ENCODE results near the gene ANXA2R. TPM values are rescaled to one million over a fixed set of nuclear protein-coding genes. Genes with fewer than 3 reads are reported as not detected.

ANXA2R gene
- total RNA-seq, 1 experiment from 2014 or later = 8.0 TPM

DNA sequence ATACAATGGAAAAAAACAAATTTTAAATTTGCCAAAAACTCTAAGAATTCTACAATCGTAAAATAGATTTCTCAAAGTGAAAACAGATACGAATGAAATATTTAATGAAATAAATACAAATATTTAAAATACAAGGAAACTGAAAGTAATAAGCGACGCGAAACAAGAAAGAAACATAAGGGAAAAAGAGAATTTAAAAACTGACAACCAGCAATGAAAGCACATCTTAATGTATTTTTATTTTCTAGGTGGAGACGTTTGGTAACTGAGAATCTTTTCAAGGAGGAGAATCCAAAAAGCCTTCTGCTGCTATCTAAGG is 1.0 kb downstream of the ANXA2R start:
- H3K27me3 Mint-ChIP-seq (ENCODE audit: unreplicated experiment) = no peaks in the 10 kb centered on the region
- BruUV-seq (replicated peaks) = no TSS peak
- CTCF ChIA-PET = interaction anchor here (1.4 to 2.3 kb wide), 3 partner anchors 25 to 130 kb away, joined by 7 to 10 read pairs (median 10); no protein-coding TSS in a partner anchor
- TF ChIP-seq, protein P1, sequence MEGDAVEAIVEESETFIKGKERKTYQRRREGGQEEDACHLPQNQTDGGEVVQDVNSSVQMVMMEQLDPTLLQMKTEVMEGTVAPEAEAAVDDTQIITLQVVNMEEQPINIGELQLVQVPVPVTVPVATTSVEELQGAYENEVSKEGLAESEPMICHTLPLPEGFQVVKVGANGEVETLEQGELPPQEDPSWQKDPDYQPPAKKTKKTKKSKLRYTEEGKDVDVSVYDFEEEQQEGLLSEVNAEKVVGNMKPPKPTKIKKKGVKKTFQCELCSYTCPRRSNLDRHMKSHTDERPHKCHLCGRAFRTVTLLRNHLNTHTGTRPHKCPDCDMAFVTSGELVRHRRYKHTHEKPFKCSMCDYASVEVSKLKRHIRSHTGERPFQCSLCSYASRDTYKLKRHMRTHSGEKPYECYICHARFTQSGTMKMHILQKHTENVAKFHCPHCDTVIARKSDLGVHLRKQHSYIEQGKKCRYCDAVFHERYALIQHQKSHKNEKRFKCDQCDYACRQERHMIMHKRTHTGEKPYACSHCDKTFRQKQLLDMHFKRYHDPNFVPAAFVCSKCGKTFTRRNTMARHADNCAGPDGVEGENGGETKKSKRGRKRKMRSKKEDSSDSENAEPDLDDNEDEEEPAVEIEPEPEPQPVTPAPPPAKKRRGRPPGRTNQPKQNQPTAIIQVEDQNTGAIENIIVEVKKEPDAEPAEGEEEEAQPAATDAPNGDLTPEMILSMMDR (IDR thresholded peaks at IDR 0.05; ENCODE audit: unreplicated experiment) = no peak
- peak overlapping the region; percentile 90 for H3K4me3 Mint-ChIP-seq (ENCODE audit: low read depth, unreplicated experiment)
- peaks cover 90% of the 10 kb centered on the region for H3K36me3 Mint-ChIP-seq (ENCODE audit: insufficient read depth, unreplicated experiment)
- H3K4me1 Mint-ChIP-seq (ENCODE audit: low read depth, unreplicated experiment) = peaks cover 29% of the 10 kb centered on the region
- no peak for DNase-seq
- intact Hi-C loops (cut with micrococcal nuclease; ENCODE audit: unreplicated experiment) = no loop called here
- peak overlapping the region; percentile 96 for H3K27ac Mint-ChIP-seq (ENCODE audit: unreplicated experiment)
- no peaks in the 10 kb centered on the region for H3K9me3 Mint-ChIP-seq (ENCODE audit: low read depth, unreplicated experiment)

DNA sequence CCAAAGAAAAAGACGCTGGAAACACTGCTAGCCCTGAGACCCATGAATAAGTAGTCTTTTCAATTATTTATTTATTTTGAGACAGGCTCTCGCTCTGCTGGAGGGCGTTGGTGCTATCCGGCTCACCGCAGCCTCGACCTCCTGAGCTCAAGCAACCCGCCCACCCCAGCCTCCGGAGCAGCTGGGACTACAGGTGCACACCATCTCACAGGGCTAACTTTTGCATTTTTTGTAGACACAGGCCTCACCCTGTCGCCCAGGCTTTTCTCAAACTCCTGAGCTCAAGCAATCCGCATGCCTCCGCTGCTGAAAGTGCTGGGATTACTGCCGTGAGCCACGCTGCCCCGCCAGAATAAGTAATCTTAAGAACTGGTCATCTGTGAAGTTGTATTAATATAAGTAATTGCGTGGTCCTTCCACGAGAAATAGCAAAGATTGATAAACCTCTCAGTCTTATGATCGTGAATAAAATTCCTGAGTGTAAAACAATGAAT is 1.6 kb downstream of the ANXA2R start:
- Mint-ChIP-seq H3K4me1 (ENCODE audit: low read depth, unreplicated experiment) (peaks cover 31% of the 10 kb centered on the region), H3K9me3 (ENCODE audit: low read depth, unreplicated experiment) (no peaks in the 10 kb centered on the region), H3K4me3 (ENCODE audit: low read depth, unreplicated experiment) (peak overlapping the region; percentile 90), H3K36me3 (ENCODE audit: insufficient read depth, unreplicated experiment) (peaks cover 91% of the 10 kb centered on the region), H3K27me3 (ENCODE audit: unreplicated experiment) (no peaks in the 10 kb centered on the region), H3K27ac (ENCODE audit: unreplicated experiment) (peak overlapping the region; percentile 96)
- peak; percentile 50 for DNase-seq
- intact Hi-C loops (cut with micrococcal nuclease; ENCODE audit: unreplicated experiment) = no loop called here
- CTCF ChIA-PET = interaction anchor here (0.7 to 2.3 kb wide), 5 partner anchors 18 to 130 kb away, joined by 3 to 10 read pairs (median 7); no protein-coding TSS in a partner anchor
- TF ChIP-seq, protein P1 (IDR thresholded peaks at IDR 0.05; ENCODE audit: unreplicated experiment) = no peak
- no TSS peak for BruUV-seq (replicated peaks)

DNA sequence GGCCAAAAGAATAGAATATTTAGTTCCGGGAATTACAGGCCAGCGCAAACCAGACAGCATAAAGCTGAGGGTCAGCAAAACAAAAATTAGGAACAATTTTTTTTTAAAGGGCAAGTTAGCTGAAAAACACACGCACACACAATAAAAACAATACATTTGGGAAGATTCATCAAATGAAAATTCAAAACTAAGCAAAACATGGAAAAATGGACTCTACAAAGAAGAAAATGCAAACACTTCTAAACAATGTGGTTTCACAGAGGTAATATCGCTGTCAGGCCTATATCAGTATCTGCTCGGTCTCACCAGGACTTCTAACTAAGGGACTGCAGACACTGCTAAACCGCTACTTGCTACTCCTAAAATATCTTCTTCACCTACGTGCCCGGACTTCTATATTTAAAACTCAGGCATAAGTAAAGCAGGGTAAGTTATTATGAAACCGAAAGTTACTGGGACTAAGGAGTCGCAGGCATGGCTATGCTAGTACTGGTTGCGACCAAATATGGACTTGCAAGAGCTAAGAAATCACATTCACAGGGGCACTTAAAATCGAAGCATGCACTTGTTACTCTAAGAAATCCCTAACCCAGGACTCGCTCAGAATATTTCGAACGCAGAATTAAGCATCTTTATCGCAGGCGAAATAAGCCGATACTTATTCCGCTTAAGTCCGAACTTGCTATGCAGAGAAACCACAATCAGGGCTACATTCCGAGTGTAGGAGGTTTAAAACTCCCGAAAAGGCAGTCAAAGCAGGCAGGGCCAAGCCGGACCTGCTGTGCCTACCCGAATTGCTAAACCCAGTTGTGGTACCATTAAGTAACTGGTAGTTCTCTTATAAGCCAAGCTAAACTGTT is 2.3 kb downstream of the ANXA2R start:
- CTCF ChIA-PET = interaction anchor here (0.7 to 2.3 kb wide), 6 partner anchors 18 to 129 kb away, joined by 3 to 10 read pairs (median 7); no protein-coding TSS in a partner anchor
- BruUV-seq (replicated peaks) = no TSS peak
- peaks cover 85% of the 10 kb centered on the region for H3K36me3 Mint-ChIP-seq (ENCODE audit: insufficient read depth, unreplicated experiment)
- H3K9me3 Mint-ChIP-seq (ENCODE audit: low read depth, unreplicated experiment) = no peaks in the 10 kb centered on the region
- peak overlapping the region; percentile 96 for H3K27ac Mint-ChIP-seq (ENCODE audit: unreplicated experiment)
- DNase-seq = peak; percentile 22
- H3K4me3 Mint-ChIP-seq (ENCODE audit: low read depth, unreplicated experiment) = peak overlapping the region; percentile 90
- intact Hi-C loops (cut with micrococcal nuclease; ENCODE audit: unreplicated experiment) = no loop called here
- peaks cover 31% of the 10 kb centered on the region for H3K4me1 Mint-ChIP-seq (ENCODE audit: low read depth, unreplicated experiment)
- TF ChIP-seq, protein P1 (IDR thresholded peaks at IDR 0.05; ENCODE audit: unreplicated experiment) = no peak
- no peaks in the 10 kb centered on the region for H3K27me3 Mint-ChIP-seq (ENCODE audit: unreplicated experiment)

DNA sequence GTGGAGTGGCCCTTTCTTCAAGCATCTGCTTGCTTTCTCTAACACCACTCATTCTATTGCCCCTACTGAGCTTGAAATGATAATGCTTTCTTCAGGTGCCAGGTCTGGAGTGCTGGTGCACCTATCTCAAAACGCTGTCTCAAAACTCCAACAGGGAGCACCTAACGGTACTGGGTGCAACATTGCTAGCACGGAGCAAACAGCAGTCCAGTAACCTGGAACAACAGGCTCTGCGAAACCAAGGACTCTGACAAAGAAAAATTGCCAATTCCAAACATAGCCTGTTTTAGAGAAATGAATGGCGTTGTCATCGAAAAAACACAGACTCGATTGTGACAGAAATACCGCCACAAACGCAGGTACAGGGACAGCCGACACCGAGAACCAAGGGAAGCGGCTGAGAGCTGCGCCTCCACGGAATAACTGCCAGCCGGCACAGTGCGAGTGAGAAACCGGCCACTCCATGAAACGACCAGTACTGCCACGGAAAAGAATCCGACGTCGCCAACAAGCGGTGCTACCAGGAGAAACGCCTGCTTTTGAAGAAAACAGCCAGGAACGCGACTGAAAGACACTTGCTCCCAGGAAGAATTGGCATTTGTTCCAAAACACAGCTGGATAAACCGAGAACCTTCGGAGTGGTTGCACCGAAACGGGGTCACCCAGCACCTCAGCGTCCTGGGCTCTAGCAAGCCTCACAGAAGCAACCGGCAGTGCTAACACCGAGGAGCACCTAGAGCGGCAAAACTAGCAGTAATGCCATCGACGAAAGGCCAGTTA is 3.1 kb downstream of the ANXA2R start:
- peak; percentile 39 for DNase-seq
- intact Hi-C loops (cut with micrococcal nuclease; ENCODE audit: unreplicated experiment) = no loop called here
- no peaks in the 10 kb centered on the region for H3K27me3 Mint-ChIP-seq (ENCODE audit: unreplicated experiment)
- TF ChIP-seq, protein P1 (IDR thresholded peaks at IDR 0.05; ENCODE audit: unreplicated experiment) = no peak
- no TSS peak for BruUV-seq (replicated peaks)
- H3K36me3 Mint-ChIP-seq (ENCODE audit: insufficient read depth, unreplicated experiment) = peaks cover 76% of the 10 kb centered on the region
- H3K27ac Mint-ChIP-seq (ENCODE audit: unreplicated experiment) = peak overlapping the region; percentile 96
- H3K9me3 Mint-ChIP-seq (ENCODE audit: low read depth, unreplicated experiment) = no peaks in the 10 kb centered on the region
- CTCF ChIA-PET = interaction anchor here (0.6 to 1.9 kb wide), 5 partner anchors 9 to 87 kb away, joined by 3 to 10 read pairs (median 4); no protein-coding TSS in a partner anchor
- H3K4me3 Mint-ChIP-seq (ENCODE audit: low read depth, unreplicated experiment) = peak overlapping the region; percentile 90
- peaks cover 31% of the 10 kb centered on the region for H3K4me1 Mint-ChIP-seq (ENCODE audit: low read depth, unreplicated experiment)

Measured in Calu3 (cell line).